Fibroblast of skin of left quadriceps (primary cell): ENCODE results near the gene AGPAT3.

Experiments
- DNase-seq, 2 experiments: peaks; one replicate each; pipeline ENCODE4 v3.0.0-alpha.2; 2013; ENCODE audit warnings: low read depth in 2 of 2

AGPAT3 gene

DNA sequence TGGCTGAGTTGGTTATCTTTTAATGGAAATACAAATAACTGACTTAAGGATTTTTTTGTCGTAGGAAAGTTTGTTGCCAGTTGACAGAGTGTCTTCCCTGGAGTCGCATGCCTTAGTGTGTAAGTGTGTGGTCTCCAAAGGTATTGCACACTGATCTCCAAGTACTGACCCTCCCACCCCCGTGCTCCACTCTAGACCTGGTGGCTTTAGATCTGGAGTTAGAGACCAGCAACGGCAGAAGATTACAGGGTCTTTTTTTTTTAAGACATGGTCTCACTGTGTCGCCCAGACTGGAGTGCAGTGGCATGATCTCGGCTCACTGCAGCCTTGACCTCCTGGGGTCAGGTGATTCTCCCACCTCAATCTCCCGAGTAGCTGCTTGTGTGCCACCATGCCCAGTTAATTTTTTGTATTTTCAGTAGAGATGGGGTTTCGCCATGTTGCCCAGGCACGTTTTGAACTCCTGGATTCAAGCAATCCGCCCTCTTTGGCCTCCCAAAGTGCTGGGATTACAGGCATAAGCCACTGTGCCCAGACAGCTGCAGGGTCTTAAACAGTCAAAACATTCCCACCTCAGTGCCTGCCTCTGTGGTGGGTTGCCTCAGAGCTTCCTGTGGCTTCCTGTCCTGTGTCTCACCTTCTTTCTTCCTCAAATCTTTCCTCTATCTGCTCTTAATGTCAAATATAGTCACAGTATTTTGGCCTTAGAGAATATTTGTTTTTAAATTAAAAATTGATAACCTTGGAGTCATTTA lies 154.0 kb downstream of the AGPAT3 start:
- no peak for DNase-seq

DNA sequence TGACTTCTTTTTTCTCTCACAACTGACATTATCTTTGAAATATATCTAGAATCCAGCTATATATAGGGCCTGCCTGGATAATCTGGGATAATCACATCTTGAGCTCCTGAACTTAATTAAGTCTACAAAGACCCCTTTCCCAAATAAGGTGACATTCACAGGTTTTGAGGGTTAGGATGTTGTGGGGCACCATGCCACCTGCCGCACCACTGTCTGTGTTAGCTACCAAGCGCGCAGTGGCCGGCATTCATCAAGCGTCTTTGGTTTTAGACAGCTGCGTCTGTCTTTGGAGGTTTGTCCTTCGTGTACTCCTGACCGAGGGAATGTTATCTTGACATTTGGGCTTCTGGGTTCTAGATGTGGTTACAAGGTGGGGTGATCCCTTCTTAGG lies 154.5 kb downstream of the AGPAT3 start:
- DNase-seq: no peak

DNA sequence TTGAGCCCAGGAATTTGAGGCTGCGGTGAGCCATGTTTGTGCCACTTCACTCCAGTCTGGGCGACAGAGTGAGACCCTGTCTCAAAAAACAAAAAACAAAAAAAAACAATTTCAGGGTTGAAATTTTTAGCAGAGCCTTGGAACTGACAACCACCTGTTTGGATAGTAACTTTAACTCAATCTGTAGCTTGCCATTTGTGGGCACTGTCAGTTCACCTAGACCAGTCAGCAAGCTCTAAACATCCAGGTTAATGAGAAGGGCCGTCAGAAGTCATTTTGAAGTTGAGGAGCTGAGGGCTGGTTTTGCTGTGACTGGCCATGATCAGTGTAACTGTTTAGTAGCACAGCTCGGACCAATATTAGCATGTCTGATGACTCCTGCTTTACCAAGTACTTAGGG lies 155.5 kb downstream of the AGPAT3 start:
- no peak for DNase-seq

DNA sequence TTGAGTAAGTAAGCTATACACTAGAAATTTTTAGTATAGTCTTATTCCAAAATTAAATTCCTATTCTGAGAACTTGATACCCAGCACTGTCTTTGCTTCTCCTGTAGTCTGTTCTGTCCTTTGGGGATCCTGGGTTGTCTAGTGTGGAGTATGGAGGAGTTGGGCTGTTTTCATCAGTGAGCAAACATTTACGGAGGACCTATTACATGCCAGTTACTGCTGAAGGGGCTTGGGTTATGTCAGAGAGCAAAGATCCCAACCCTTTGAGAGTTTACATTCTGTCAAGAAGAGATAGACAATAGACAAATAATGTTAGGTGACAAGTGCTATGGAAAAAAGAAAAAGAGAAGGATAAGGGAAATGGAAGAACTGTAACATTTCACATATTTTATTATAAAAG lies 156.0 kb downstream of the AGPAT3 start:
- DNase-seq: no peak

DNA sequence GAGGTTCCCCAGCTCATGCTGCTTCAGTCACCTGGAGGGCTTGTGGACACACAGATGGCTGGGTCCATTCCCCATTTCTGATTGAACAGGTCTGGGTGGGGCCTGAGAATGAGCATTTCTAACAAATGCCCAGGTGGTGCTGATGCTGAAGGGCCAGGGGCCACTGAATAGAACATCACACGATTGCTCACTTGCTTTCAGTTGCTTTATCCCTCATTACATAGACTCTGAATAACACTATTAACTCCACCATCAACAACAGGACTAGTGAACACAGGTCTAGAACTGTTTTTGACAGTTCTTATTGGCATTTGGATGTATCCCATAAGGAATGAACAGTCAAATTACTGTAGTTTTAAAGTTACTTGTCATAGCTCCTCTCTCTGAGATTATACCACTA lies 159.2 kb downstream of the AGPAT3 start:
- no peak for DNase-seq

DNA sequence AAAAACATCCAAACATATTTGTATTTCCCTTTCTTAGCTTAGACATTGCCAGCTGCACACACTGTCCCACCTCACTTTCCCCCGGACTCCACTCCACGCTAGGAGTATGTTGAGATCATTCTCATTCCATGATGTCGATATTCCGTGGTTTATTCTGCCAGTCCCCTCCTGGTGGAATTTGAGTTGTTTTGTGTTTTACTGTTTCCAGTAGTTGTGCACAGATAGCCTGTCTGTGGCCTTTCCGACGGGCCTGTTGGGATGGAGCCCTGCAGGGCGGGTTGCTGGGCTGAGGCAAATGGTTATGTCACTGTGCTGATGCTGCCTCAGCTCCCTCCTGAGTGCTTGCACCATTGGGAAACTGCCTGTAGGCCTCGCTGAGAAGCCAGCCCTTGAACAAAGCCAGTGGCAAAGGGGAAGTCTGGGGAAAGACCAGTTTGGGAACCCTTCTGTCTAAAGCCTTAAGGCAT lies 159.9 kb downstream of the AGPAT3 start:
- peak; percentile 11 for DNase-seq

DNA sequence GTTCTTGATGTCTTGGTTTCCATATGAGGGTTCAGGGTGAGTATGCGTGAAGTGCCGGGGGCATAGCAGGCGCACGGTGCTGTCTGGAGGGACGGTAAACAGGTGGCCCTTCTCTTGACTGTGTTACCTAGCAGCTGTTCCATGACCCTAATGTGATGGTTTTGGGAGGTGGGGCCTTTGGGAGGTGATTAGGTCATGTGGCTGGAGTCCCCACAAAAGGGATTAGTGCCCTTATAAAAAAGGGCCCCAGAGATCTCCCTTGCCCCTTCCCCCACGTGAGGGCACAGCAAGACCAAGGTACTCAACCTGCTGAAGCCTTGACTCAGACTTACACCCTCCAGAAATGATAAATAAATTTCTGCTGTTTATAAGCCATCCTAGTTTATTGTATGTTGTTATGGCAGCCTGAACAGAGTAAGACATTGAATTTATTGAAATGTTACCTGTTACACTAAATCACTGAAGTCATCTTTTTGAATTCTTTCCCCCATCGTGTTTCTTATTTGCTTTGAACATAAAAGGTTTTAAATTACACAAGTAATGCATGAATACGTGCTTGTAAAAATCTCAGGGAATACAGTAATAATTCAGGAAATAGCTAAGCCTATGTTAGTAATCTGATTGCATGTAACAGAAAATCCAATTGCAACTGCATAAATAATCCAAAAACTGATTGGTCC lies 162.7 kb downstream of the AGPAT3 start:
- DNase-seq: no peak

DNA sequence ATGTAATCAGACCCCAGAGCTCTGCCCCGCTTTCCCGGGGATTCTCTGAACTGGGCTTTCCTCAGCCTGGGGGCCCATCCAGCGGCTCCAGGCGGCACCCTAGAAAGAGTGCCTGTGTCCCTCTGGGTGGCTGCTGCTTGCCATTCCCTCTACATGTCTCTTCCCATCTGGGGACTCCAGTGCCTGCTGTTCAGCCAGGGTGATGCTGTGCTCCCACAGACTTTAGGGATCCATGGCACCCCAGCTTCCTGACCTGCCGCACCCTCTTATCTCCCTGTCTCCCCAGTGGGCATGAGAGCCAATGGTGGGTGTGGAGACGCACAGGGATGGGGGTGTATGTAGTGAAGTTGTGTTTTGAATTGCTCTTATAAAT lies 163.2 kb downstream of the AGPAT3 start:
- no peak for DNase-seq

DNA sequence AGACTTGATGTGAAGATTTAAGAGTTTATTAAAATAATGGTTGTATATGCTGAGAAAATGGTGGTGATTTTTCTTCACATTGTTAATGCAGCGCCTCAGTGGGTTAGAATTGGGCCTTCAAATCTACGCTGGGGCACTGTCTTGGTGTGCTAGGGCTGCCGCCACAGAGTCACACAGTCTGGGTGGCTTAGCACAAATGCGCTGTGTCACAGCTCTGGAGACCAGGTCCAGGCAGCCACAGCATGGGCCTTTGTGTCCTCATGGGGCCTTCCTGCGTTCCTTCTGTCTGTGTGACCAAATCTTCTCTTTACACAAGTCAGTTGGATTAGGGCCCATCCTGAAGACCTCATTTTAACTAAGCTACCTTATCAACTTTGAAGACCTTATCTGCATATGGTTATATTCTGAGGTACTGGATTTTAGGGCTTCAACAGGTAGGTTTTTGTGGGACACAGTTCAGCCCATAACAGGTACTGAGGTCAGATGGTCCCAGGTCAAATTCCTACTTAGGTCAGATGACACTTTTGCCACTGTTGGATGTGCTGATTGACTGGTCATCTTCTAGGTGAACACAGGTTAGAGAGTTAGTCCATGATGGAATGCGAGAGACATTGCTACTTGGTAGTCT lies 164.6 kb downstream of the AGPAT3 start:
- DNase-seq: no peak

DNA sequence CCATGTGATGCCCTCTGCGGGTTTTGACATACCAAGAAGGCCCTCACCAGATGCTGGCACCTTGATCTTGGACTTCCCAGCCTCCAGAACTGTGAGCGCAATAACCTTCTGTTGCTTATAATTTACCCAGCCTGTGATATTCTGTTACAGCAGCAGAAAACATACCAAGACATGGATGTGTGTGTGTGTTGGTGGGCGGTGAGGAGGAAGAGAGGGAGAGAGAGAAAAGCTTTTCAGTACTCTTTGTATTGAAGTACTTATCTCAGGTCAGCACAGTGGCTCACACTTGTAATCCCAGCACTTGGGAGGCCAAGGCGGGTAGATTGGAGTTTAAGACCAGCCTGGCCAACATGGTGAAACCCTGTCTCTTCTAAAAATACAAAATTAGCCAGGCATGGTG lies 170.2 kb downstream of the AGPAT3 start:
- DNase-seq: no peak
